Measurements from ENCODE around the gene DRGX.

DRGX gene

GRCh38 chr10:49407151-49407550 lies 11.3 kb upstream of the DRGX start:
- TF ChIP-seq MYC (IDR thresholded peaks at IDR 0.05; ENCODE audit: low read depth, low read length) (no peak), POLR2A (IDR thresholded peaks at IDR 0.05; ENCODE audit: extremely low read depth, insufficient read length) (no peak)
- TF ChIP-seq, protein P1, sequence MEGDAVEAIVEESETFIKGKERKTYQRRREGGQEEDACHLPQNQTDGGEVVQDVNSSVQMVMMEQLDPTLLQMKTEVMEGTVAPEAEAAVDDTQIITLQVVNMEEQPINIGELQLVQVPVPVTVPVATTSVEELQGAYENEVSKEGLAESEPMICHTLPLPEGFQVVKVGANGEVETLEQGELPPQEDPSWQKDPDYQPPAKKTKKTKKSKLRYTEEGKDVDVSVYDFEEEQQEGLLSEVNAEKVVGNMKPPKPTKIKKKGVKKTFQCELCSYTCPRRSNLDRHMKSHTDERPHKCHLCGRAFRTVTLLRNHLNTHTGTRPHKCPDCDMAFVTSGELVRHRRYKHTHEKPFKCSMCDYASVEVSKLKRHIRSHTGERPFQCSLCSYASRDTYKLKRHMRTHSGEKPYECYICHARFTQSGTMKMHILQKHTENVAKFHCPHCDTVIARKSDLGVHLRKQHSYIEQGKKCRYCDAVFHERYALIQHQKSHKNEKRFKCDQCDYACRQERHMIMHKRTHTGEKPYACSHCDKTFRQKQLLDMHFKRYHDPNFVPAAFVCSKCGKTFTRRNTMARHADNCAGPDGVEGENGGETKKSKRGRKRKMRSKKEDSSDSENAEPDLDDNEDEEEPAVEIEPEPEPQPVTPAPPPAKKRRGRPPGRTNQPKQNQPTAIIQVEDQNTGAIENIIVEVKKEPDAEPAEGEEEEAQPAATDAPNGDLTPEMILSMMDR (IDR thresholded peaks at IDR 0.05; ENCODE audit: low read depth, low read length) = no peak
- TF ChIP-seq, protein P2, sequence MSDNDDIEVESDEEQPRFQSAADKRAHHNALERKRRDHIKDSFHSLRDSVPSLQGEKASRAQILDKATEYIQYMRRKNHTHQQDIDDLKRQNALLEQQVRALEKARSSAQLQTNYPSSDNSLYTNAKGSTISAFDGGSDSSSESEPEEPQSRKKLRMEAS (IDR thresholded peaks at IDR 0.05; ENCODE audit: low read depth, low read length) = no peak
- H3K4me3 ChIP-seq (ENCODE audit: low read depth, low read length) = no peak overlapping the region
- DNase-seq (ENCODE audit: low read depth) = no peak

GRCh38 chr10:49404321-49404878 lies 8.5 kb upstream of the DRGX start:
- TF ChIP-seq, protein P1 (IDR thresholded peaks at IDR 0.05; ENCODE audit: low read depth, low read length) = no peak
- TF ChIP-seq MYC (IDR thresholded peaks at IDR 0.05; ENCODE audit: low read depth, low read length) = no peak
- TF ChIP-seq, protein P2 (IDR thresholded peaks at IDR 0.05; ENCODE audit: low read depth, low read length) = no peak
- TF ChIP-seq POLR2A (IDR thresholded peaks at IDR 0.05; ENCODE audit: extremely low read depth, insufficient read length) = no peak
- DNase-seq (ENCODE audit: low read depth) = no peak
- no peak overlapping the region for H3K4me3 ChIP-seq (ENCODE audit: low read depth, low read length)

GRCh38 chr10:49403363-49403762 lies 7.5 kb upstream of the DRGX start:
- DNase-seq (ENCODE audit: low read depth) = no peak
- no peak overlapping the region for H3K4me3 ChIP-seq (ENCODE audit: low read depth, low read length)
- TF ChIP-seq MYC (IDR thresholded peaks at IDR 0.05; ENCODE audit: low read depth, low read length) (no peak), POLR2A (IDR thresholded peaks at IDR 0.05; ENCODE audit: extremely low read depth, insufficient read length) (no peak)
- TF ChIP-seq, protein P2 (IDR thresholded peaks at IDR 0.05; ENCODE audit: low read depth, low read length) = no peak
- TF ChIP-seq, protein P1 (IDR thresholded peaks at IDR 0.05; ENCODE audit: low read depth, low read length) = no peak

DNA sequence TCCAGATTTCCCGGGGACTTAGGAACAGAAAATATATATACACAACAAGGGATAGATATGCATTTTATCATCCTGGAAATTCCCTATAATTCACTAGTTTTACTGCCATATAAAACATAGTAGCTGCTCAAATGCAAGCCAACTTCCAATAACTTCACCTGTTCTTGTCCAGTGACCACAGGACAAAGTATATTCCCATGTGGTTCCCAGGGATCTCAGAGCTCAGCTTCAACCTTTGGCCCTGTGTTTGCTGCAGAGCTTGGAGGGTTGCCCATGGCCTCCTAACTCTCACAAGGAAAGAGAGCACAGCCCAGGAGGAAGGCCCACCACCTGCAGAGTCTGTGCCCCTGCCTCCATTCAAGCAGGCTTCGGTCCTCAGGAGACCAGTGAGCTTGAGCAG lies 4.5 kb upstream of the DRGX start:
- H3K4me3 ChIP-seq (ENCODE audit: low read depth, low read length) = no peak overlapping the region

DNA sequence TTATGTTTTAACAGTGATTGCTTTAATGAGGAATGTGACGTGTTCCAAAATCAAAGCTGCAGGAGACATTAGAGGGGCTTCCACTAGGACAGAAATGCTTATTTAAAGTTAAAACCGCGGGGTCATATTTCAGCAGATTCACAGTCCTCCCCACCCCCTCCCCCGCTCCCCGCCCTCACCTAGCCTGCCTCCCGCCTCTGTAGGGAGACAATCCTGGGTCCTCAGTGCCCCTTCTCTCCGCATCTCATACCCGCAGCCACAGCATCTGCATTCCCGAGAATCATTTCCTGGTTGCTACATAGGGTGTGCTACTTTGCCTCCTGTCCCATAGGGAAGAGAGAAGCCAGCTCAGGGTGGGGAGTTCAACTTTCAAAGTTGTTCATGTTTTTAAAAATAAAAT lies 3.1 kb upstream of the DRGX start:
- H3K4me3 ChIP-seq (ENCODE audit: low read depth, low read length) = no peak overlapping the region
- DNase-seq (ENCODE audit: low read depth) = no peak
- TF ChIP-seq POLR2A (IDR thresholded peaks at IDR 0.05; ENCODE audit: extremely low read depth, insufficient read length) (no peak), MYC (IDR thresholded peaks at IDR 0.05; ENCODE audit: low read depth, low read length) (no peak)
- TF ChIP-seq, protein P2 (IDR thresholded peaks at IDR 0.05; ENCODE audit: low read depth, low read length) = no peak
- TF ChIP-seq, protein P1 (IDR thresholded peaks at IDR 0.05; ENCODE audit: low read depth, low read length) = no peak

More for the DNA sequence above, 4.5 kb upstream of the DRGX start:
- no peak for TF ChIP-seq MYC (IDR thresholded peaks at IDR 0.05; ENCODE audit: low read depth, low read length)
- TF ChIP-seq, protein P1 (IDR thresholded peaks at IDR 0.05; ENCODE audit: low read depth, low read length) = no peak
- TF ChIP-seq, protein P2 (IDR thresholded peaks at IDR 0.05; ENCODE audit: low read depth, low read length) = no peak
- TF ChIP-seq POLR2A (IDR thresholded peaks at IDR 0.05; ENCODE audit: extremely low read depth, insufficient read length) = no peak
- no peak for DNase-seq (ENCODE audit: low read depth)

Measured in NB4 (cell line).